IPS-18a (cell line): ENCODE data around the gene LRRC1.

ENCODE experiments used
- H3K27ac ChIP-seq: one replicate; pipeline ENCODE4 v1.5.1; 2013; ENCODE audit warnings: low read length
- H3K27me3 ChIP-seq: one replicate; pipeline ENCODE4 v1.6.1; 2013; ENCODE audit warnings: mild to moderate bottlenecking, low read length; ENCODE audit not compliant: control insufficient read depth, insufficient read depth
- H3K36me3 ChIP-seq: one replicate; pipeline ENCODE4 v1.6.1; 2013; ENCODE audit warnings: low read depth, low read length; ENCODE audit not compliant: control insufficient read depth
- H3K4me1 ChIP-seq: one replicate; pipeline ENCODE4 v1.6.1; 2013; ENCODE audit warnings: low read depth, low read length; ENCODE audit not compliant: control insufficient read depth
- H3K4me3 ChIP-seq: one replicate; pipeline ENCODE4 v1.5.1; 2013; ENCODE audit warnings: low read length
- H3K9ac ChIP-seq: one replicate; pipeline ENCODE4 v1.6.1; 2013; ENCODE audit warnings: mild to moderate bottlenecking, low read length, moderate library complexity
- H3K9me3 ChIP-seq: one replicate; pipeline ENCODE4 v1.6.1; 2013; ENCODE audit warnings: low read depth, low read length; ENCODE audit not compliant: control insufficient read depth

The LRRC1 gene

DNA sequence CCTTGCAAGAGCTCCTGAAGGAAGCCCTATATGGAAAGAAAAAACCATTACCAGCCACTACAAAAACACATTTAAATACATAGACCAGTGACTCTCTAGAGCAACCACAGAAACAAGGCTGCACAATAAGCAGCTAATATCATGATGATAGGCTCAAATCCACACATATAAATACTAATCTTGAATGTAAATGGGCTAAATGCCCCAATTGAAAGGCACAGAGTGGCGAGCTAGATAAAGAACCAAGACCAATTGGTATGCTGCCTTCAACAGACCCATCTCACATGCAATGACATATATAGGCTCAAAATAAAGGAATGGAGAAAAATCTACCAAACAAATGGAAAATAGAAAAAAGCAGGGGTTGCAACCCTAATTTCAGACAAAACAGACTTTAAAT lies 153.0 kb downstream of the LRRC1 start:
- H3K36me3 ChIP-seq: no peaks in the 10 kb centered on the region
- H3K27me3 ChIP-seq: no peaks in the 10 kb centered on the region
- no peaks in the 10 kb centered on the region for H3K9me3 ChIP-seq
- H3K27ac ChIP-seq: no peak overlapping the region
- H3K4me1 ChIP-seq: no peaks in the 10 kb centered on the region
- H3K9ac ChIP-seq: no peak overlapping the region
- no peak overlapping the region for H3K4me3 ChIP-seq

DNA sequence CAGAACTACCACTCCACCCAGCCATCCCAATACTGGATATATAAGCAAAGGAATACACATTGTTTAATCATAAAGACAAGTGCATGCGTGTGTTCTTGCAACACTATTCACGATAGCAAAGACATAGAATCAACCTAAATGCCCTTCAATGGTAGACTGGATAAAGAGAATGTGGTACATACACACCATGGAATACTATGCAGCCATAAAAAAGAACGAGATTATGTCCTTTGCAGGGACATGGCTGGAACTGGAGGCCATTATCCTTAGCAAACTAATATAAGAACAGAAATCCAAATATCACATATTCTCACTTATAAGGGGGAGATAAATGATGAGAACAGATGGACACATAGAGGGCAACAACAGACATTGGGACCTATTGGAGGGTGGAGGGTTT lies 156.6 kb downstream of the LRRC1 start:
- Histone ChIP-seq H3K27ac (no peak overlapping the region), H3K9me3 (no peaks in the 10 kb centered on the region), H3K27me3 (no peaks in the 10 kb centered on the region), H3K9ac (no peak overlapping the region), H3K36me3 (no peaks in the 10 kb centered on the region), H3K4me1 (no peaks in the 10 kb centered on the region), H3K4me3 (no peak overlapping the region)

DNA sequence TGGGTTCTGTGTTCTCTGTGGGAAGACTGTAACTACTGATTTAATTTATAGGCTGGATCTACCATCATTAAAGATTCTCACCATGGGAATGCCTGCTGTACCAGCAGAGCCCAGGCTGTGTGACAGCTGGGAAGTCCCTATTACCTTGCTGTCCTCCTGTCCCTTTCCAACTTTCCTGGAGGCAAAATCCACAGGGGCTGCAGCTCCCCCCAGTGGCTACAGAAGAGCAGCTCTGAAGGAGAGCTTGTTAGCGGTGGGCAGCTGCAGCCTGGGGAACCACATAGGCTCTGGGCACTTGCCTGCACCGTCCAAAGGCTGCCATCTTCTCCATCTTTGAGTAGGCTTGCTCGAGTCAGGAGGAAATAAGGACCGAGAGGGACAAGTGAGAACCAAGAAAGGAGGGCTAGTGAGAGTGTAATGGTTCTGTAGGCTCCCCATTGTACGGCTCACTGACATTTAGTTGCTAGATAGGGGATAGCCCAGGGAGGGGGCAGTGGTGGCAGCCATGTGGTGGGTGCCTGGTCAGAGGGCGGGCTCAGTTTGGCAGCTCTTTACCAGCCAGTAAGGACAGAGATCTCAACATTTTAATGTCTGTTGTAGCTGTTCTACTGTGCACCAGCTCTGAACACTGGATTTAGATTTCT lies 161.4 kb downstream of the LRRC1 start:
- Histone ChIP-seq H3K4me3 (no peak overlapping the region), H3K9me3 (no peaks in the 10 kb centered on the region), H3K9ac (no peak overlapping the region), H3K27me3 (no peaks in the 10 kb centered on the region), H3K36me3 (no peaks in the 10 kb centered on the region), H3K27ac (no peak overlapping the region), H3K4me1 (no peaks in the 10 kb centered on the region)

DNA sequence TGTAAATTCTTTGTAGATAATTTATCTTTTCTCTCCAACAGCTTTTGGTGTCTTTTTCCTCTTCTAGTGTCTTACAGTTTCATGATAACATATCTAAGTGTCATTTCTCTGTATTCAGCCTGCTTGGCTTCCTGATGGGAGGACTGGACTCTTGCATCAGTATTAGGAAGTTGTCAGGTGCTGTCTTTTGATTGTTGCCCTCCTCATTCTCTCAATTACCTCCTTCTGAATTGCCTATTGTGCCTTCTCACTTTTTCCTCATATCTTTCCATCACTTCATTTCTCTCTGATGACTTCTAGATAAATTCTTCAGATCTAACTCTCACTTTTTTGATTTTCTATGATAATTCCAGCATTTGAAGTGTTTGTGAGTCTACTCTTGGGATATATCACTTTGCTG lies 162.0 kb downstream of the LRRC1 start:
- H3K27ac ChIP-seq: no peak overlapping the region
- no peaks in the 10 kb centered on the region for H3K9me3 ChIP-seq

DNA sequence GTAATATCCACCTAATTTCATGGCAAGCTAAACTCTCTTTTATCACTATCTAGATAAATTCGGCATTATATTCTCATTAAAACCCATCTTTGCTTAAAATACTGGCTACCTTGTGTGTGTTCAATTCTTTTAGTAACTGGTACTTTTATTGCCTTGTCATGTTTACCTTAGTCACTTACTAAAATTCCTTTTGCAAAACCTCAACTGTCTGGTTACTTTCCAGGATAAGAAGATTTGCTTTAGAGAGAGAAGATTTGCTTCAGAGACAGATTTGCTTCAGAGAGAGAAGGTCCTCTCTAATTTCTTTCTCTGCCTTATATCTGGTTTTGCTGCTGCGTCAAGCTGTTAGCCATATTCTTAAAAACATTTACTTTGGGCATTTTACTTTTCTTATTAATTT lies 164.9 kb downstream of the LRRC1 start:
- H3K27me3 ChIP-seq: no peaks in the 10 kb centered on the region
- H3K9ac ChIP-seq: no peak overlapping the region
- H3K9me3 ChIP-seq: no peaks in the 10 kb centered on the region
- H3K4me1 ChIP-seq: peaks cover 10% of the 10 kb centered on the region
- no peak overlapping the region for H3K27ac ChIP-seq
- H3K36me3 ChIP-seq: no peaks in the 10 kb centered on the region
- no peak overlapping the region for H3K4me3 ChIP-seq

More for the DNA sequence above, 162.0 kb downstream of the LRRC1 start:
- no peak overlapping the region for H3K9ac ChIP-seq
- H3K4me3 ChIP-seq: no peak overlapping the region
- H3K27me3 ChIP-seq: no peaks in the 10 kb centered on the region
- H3K4me1 ChIP-seq: peaks cover 5% of the 10 kb centered on the region
- no peaks in the 10 kb centered on the region for H3K36me3 ChIP-seq

DNA sequence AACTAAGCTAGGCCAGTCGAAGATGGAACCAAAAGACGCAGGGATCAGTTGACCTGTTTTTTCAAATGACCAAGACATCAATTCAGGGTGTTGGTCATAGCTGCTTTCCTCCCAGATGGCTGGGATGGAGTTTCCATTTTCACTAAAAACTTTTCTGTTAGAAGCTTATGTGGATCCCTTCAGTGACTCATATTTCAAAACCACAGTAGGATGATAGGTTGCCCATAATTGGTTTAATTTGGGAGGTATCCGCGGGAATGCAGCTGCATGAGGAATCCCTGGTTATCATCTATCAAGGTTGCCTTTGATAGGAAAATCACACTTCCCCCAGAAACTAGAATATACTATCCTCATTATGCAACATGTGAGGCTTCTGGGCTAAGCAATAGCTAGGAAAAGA lies 165.5 kb downstream of the LRRC1 start:
- Histone ChIP-seq H3K27ac (no peak overlapping the region), H3K27me3 (no peaks in the 10 kb centered on the region), H3K4me3 (no peak overlapping the region), H3K9ac (no peak overlapping the region), H3K4me1 (peaks cover 10% of the 10 kb centered on the region), H3K36me3 (no peaks in the 10 kb centered on the region), H3K9me3 (no peaks in the 10 kb centered on the region)

DNA sequence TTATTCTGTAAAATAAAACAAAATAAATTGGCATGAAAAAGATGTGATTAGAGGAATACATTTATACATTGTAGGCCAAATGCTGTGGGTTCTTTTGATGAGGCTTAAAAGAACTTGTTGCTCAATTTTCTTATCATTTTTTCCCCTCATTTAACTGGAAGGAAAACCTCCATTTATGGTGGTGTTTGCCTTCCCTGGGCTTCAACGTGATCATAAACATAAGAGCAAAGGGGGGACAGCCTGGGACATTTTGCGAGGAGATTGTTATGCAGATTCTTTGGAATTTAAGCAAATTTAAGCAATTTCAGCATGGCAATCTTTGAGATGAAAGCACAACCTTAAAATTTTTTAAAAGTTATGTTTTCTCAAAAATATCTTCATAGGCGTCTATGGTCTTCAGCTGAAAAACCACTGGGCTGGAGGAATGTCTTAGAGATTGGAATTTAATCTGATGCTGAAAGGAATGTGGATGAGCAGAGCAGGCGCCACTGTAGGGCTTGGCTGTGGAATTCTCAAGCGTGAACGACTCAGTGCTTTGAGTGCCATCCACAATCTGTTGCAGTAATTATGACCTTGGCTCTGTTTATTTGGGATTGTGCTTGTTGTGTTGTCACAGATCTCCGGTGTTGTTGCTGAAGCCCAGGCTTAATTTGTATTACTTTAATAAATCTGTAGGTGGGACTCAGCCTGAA lies 167.0 kb downstream of the LRRC1 start:
- no peak overlapping the region for H3K4me3 ChIP-seq
- H3K9ac ChIP-seq: no peak overlapping the region
- no peaks in the 10 kb centered on the region for H3K36me3 ChIP-seq
- H3K27ac ChIP-seq: no peak overlapping the region
- no peaks in the 10 kb centered on the region for H3K27me3 ChIP-seq
- peaks cover 10% of the 10 kb centered on the region for H3K4me1 ChIP-seq
- no peaks in the 10 kb centered on the region for H3K9me3 ChIP-seq

DNA sequence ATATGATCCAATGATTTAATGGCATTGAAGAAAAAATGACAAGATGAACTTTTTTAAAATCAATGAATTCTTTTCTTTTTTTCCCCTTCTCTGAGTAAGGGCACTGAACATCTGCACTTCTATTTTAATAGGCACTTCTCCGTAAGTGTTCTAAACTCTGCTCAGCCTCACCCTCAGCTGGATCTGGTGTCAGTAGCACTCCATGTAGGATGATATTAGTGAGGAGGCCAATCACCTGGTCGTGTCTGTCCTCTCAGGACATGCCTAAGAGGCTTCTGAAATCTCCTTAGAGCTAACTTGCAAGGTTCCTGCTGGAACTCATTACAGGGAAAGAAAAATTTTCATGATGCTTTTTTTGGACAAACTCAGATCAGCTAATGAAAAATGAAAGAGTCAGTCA lies 167.8 kb downstream of the LRRC1 start:
- Histone ChIP-seq H3K4me3 (no peak overlapping the region), H3K4me1 (peaks cover 16% of the 10 kb centered on the region), H3K9ac (no peak overlapping the region), H3K27me3 (no peaks in the 10 kb centered on the region), H3K9me3 (no peaks in the 10 kb centered on the region), H3K36me3 (no peaks in the 10 kb centered on the region), H3K27ac (no peak overlapping the region)

DNA sequence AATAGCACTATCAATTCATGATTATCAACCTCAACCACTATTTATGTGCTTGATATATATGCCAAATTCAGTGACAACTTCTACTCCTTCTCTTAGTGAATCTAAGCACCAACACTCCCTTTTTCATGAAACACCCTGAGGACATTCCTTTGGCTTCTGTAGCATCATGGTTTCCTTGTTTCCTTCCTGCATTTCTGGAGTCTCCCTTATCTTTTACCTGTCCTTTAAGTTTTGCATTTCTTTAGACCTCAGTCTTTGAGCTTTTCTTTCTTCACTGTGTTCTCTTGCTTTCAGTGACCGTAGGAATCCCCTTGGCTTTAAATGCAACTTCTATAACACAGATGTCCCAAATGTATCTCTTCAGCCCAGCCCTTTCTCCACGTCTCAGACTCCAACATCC lies 172.6 kb downstream of the LRRC1 start:
- Histone ChIP-seq H3K9ac (no peak overlapping the region), H3K27me3 (no peaks in the 10 kb centered on the region), H3K36me3 (no peaks in the 10 kb centered on the region), H3K4me1 (peaks cover 14% of the 10 kb centered on the region), H3K4me3 (no peak overlapping the region), H3K27ac (no peak overlapping the region), H3K9me3 (no peaks in the 10 kb centered on the region)
